Heart left ventricle (tissue), 13 donors: ENCODE measurements around the gene SLC23A2.

ENCODE experiments used
- CTCF ChIP-seq, 12 donors: fragments of 200-600 bp; sonication (generic) in 4 of 12; IDR thresholded peaks; one replicate each; pipeline versions ENCODE4 v1.5.0 to v1.8.0; 2018 to 2022; ENCODE audit warnings: antibody characterized with exemption in 12 of 12, mild to moderate bottlenecking in 5 of 12
- POLR2A ChIP-seq, 2 donors: fragments of 450-650 bp; IDR thresholded peaks; one replicate each; pipeline ENCODE4 v1.6.1; 2017; ENCODE audit warnings: antibody characterized with exemption in 2 of 2, mild to moderate bottlenecking in 2 of 2, moderate library complexity in 2 of 2
- donor health status: ischemic (EF 13 %, LVEDD 7.1; RV severe dilation, severe dysfunction).
- donor health status: DM: no; HTN: yes; CAD: no.
- donor health status: DM: no; HTN: no; CAD: no.
- donor health status: ischemic (EF 25% LVEDD 6.9; RV normal size, moderate dysfunction).
- donor health status: ischemic (EF 25% LVEDD 5.7; RV mildly dilated, moderate dysfunction).
- donor health status: ischemic (EF 35%, LVEDD 5.7; RV mildly dilated, moderate dysfunction).
- donor health status: nonischemic (EF 11% LVEDD 7.7; RV severe dilation, severe dysfunction).
- donor health status: DM: yes; HTN: yes; CAD: no.
- donor health status: PGD.
- donor health status: ischemic (EF 29% LVEDD 5.4; RV normal size, mild dysfunction).
- donor health status: nonischemic (EF 23%, LVEDD 6.1; RV moderate dilation, normal function).

GRCh38 chr20:4957187-4957586, 44.1 kb downstream of the SLC23A2 start:
- no peak for TF ChIP-seq POLR2A (IDR thresholded peaks at IDR 0.05)
- TF ChIP-seq CTCF (IDR thresholded peaks at IDR 0.05), result no peak
